Measurements from ENCODE around the gene SEMA6C.

Gene SEMA6C

GRCh38 chr1:151124763-151125403 is 21.5 kb downstream of the SEMA6C start:
- Histone ChIP-seq H3K36me3 (ENCODE audit: insufficient read depth, low read length) (no peaks in the 10 kb centered on the region), H3K9ac (ENCODE audit: low read depth, low read length, poor library complexity, severe bottlenecking) (no peak overlapping the region), H3K9me2 (replicated peaks; ENCODE audit: low read depth, low read length) (no peaks in the 10 kb centered on the region), H3K27me3 (ENCODE audit: insufficient read depth, low read length, poor library complexity, severe bottlenecking) (no peaks in the 10 kb centered on the region), H3K4me1 (ENCODE audit: insufficient read depth, low read length, poor library complexity, severe bottlenecking) (no peaks in the 10 kb centered on the region), H3K9me3 (ENCODE audit: insufficient read depth, low read depth, low read length) (no peaks in the 10 kb centered on the region), H3K4me3 (ENCODE audit: low read length, poor library complexity, severe bottlenecking) (no peak overlapping the region), H3F3A (ENCODE audit: low read depth) (no peaks in the 10 kb centered on the region), H4K20me1 (ENCODE audit: insufficient read depth, low read length, poor library complexity, severe bottlenecking) (no peaks in the 10 kb centered on the region), H3K4me2 (ENCODE audit: low read depth, low read length, poor library complexity, severe bottlenecking) (no peak overlapping the region), H3K79me2 (ENCODE audit: insufficient read depth, low read length) (no peaks in the 10 kb centered on the region), H2AFZ (ENCODE audit: low read length) (no peak overlapping the region)
- TF ChIP-seq CTCF (conservative IDR thresholded peaks at IDR 0.05; ENCODE audit: low read length), result no peak
- TF ChIP-seq EZH2phosphoT487 (IDR thresholded peaks at IDR 0.05; ENCODE audit: borderline replicate concordance), result no peak

GRCh38 chr1:151113877-151114276 is 32.6 kb downstream of the SEMA6C start:
- Histone ChIP-seq H3K9me2 (replicated peaks; ENCODE audit: low read depth, low read length) (no peaks in the 10 kb centered on the region), H3K27me3 (ENCODE audit: insufficient read depth, low read length, poor library complexity, severe bottlenecking) (no peaks in the 10 kb centered on the region), H3F3A (ENCODE audit: low read depth) (no peaks in the 10 kb centered on the region), H3K9me3 (ENCODE audit: insufficient read depth, low read depth, low read length) (no peaks in the 10 kb centered on the region), H3K9ac (ENCODE audit: low read depth, low read length, poor library complexity, severe bottlenecking) (no peak overlapping the region), H3K79me2 (ENCODE audit: insufficient read depth, low read length) (no peaks in the 10 kb centered on the region), H4K20me1 (ENCODE audit: insufficient read depth, low read length, poor library complexity, severe bottlenecking) (no peaks in the 10 kb centered on the region), H3K36me3 (ENCODE audit: insufficient read depth, low read length) (no peaks in the 10 kb centered on the region), H2AFZ (ENCODE audit: low read length) (no peak overlapping the region), H3K4me3 (ENCODE audit: low read length, poor library complexity, severe bottlenecking) (no peak overlapping the region), H3K4me2 (ENCODE audit: low read depth, low read length, poor library complexity, severe bottlenecking) (no peak overlapping the region), H3K4me1 (ENCODE audit: insufficient read depth, low read length, poor library complexity, severe bottlenecking) (no peaks in the 10 kb centered on the region)
- TF ChIP-seq CTCF (conservative IDR thresholded peaks at IDR 0.05; ENCODE audit: low read length) (no peak), EZH2phosphoT487 (IDR thresholded peaks at IDR 0.05; ENCODE audit: borderline replicate concordance) (no peak)

- Histone ChIP-seq H3K4me2 (ENCODE audit: low read depth, low read length, poor library complexity, severe bottlenecking) (no peak overlapping the region), H4K20me1 (ENCODE audit: insufficient read depth, low read length, poor library complexity, severe bottlenecking) (no peaks in the 10 kb centered on the region), H3K36me3 (ENCODE audit: insufficient read depth, low read length) (no peaks in the 10 kb centered on the region), H3K4me3 (ENCODE audit: low read length, poor library complexity, severe bottlenecking) (no peak overlapping the region), H3K9me3 (ENCODE audit: insufficient read depth, low read depth, low read length) (no peaks in the 10 kb centered on the region), H3F3A (ENCODE audit: low read depth) (no peaks in the 10 kb centered on the region), H2AFZ (ENCODE audit: low read length) (no peak overlapping the region), H3K79me2 (ENCODE audit: insufficient read depth, low read length) (no peaks in the 10 kb centered on the region), H3K27me3 (ENCODE audit: insufficient read depth, low read length, poor library complexity, severe bottlenecking) (no peaks in the 10 kb centered on the region), H3K9ac (ENCODE audit: low read depth, low read length, poor library complexity, severe bottlenecking) (no peak overlapping the region), H3K4me1 (ENCODE audit: insufficient read depth, low read length, poor library complexity, severe bottlenecking) (no peaks in the 10 kb centered on the region), H3K9me2 (replicated peaks; ENCODE audit: low read depth, low read length) (no peaks in the 10 kb centered on the region)
- TF ChIP-seq CTCF (conservative IDR thresholded peaks at IDR 0.05; ENCODE audit: low read length), result no peak
- no peak for TF ChIP-seq EZH2phosphoT487 (IDR thresholded peaks at IDR 0.05; ENCODE audit: borderline replicate concordance)
These were observed 38.1 kb downstream of the SEMA6C start for GRCh38 chr1:151108331-151108730.

All from Loucy (cell line).